T1000 (cell line): ENCODE results near the gene C4B.
"Not testable (repeated sequence)": the region's sequence is repeated elsewhere in the genome, so short reads cannot be mapped to it uniquely, and the experiment has no call there.

Source experiments
- DNase-seq: peaks from one replicate; lab custom pipeline; 2025; ENCODE audit warnings: mixed read lengths; lab: John Stamatoyannopoulos, UW

C4B gene

DNA sequence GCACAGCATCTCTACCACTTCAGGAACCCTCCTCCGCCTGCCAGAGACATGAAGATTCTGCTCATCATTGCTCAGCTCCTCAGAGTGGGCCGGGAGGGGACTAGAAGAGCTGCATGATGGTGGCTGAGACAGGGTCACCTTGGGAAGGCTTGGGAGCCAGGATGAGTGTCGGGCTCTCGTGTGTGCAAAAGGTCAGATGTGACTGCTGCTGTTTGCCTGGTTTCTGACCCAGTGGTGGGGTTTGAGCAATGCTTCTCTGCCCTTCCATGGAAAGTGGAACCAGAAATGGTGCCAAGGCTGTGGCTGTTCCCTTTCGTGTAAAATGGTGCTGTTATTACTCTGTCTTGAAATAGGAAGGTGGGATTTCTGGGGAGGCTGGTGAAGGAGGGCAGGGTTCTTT, 33.6 kb upstream of the C4B start:
- not testable (repeated sequence) for DNase-seq

DNA sequence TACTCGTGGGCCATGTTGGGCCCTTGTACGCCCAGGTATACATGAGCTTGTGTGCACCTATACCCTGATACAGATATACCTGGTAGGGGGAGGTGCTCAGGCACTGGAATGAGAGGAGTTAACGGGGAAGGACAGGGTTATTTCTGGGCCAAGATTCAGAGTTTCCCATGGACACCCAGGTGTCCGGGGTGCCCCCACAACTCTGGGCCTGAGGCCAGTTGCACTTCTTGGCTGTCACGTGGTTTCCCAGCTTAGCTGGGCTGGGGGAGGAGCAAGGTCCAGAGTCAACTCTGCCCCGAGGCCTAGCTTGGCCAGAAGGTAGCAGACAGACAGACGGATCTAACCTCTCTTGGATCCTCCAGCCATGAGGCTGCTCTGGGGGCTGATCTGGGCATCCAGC, 32.9 kb upstream of the C4B start, which contains the start of gene C4A:
TSS of gene C4A (plus strand) at position 314 of the 400 bp plus-strand sequence. CDS start at position 365, 51 bp downstream.
- not testable (repeated sequence) for DNase-seq

DNA sequence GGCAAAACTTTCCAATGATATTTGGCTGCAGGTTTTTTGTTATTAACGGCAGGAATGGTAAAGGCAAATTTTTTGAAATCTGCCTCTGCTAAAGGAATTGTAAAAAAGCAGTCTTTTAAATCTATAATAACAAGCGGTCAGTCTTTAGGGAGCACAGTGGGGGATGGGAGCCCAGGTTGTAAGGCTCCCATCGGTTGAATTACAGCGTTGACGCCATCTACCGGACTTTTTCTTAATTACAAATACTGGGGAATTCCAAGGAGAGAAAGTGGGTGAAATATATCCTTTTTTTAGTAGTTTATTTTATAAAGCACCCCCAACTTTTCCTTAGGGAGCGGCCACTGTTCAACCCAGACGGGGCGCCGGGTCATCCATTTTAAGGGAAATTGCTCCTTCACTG, 25.2 kb upstream of the C4B start:
- DNase-seq = not testable (repeated sequence)

DNA sequence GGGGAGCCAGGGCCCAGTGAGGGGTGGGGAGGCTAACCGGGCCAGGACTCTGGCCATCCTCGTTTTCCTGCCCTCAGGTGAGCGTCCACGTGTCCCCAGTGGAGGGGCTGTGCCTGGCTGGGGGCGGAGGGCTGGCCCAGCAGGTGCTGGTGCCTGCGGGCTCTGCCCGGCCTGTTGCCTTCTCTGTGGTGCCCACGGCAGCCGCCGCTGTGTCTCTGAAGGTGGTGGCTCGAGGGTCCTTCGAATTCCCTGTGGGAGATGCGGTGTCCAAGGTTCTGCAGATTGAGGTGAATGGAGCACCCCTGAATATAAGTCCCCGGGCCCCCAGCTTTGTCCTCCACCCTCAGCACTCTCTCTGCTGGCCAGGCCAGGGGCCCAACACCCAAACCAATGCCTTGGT, 20.2 kb upstream of the C4B start:
- DNase-seq = not testable (repeated sequence)

DNA sequence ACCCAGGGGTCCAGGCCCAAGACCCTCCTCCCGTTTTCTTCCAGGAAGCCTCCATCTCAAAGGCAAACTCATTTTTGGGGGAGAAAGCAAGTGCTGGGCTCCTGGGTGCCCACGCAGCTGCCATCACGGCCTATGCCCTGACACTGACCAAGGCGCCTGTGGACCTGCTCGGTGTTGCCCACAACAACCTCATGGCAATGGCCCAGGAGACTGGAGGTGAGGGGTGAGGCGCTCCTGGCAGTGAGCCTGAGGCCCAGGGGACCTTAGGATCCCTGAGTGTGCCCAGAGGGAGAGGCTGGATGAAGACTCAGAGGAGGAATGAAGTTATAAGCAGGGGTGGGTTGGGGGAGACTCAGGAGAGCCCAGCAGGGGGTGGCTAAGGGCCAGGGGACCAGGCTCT, 18.2 kb upstream of the C4B start:
- DNase-seq = not testable (repeated sequence)

DNA sequence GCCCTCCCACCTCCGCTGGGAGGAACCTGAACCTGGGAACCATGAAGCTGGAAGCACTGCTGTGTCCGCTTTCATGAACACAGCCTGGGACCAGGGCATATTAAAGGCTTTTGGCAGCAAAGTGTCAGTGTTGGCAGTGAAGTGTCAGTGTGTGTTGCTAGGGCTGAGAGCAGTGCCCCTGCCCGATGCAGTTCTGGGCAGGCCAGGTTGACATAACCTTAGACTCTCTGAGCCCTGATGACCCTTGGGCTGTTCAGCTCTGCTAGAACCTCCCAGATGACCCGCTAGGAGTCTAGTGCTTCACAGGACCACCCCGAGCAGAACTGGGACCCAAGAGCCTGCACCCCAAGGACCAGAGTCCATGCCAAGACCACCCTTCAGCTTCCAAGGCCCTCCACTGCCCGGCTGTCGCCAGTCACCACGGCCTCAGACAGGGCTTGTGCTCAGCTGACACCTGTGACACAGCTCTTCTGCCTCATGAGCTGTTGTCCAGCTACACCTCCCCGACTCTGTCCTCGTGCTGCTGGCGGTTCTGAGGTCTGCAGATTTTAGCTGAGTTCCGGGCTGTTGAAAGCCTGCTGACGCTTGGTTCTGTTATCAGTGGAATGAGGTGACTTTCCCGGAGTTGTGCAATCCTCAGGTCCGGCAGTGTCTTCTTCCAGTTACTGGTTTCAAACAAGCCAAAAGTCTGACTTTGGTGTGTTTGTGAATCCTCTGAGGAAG, 11.9 kb upstream of the C4B start:
- not testable (repeated sequence) for DNase-seq

DNA sequence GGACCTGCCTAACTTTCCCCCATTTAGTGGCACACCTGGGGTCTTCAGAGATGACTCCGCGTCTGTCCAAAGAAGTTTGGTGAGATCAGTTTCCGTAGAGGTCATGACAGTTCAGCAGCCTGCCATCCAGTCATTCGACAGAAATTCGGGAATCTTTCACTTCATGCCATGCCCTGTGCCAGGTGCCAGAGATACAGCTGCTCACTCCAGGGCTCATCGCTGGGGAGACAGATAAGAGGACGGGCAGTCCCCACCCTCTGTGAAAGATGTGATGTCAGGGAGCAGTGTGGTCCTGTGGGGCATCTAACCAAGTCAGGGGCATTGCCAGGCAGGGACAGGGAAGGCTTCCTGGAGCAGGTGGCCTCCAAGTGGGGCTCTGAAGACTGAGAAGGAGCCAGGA, 11.3 kb upstream of the C4B start:
- not testable (repeated sequence) for DNase-seq

DNA sequence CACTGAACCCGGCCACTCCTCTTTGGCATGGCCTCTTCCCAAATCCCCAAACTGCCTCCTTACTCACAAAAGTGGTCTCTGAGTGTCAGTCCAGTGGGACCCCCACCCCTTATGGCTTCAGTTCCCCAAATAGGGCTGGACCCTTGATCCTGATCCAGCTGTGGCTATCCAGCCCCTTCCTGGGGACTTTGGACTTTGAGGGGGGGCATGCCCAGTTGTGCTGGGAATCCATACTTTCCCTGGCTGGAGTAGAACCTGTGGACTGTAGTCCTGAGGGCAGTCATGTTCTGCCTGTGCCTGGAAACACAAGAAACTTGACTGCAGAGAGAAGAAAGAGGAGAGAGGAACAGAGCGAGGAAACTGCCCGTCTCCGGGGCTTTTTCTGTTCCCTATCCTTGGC, 10.2 kb upstream of the C4B start:
- not testable (repeated sequence) for DNase-seq

DNA sequence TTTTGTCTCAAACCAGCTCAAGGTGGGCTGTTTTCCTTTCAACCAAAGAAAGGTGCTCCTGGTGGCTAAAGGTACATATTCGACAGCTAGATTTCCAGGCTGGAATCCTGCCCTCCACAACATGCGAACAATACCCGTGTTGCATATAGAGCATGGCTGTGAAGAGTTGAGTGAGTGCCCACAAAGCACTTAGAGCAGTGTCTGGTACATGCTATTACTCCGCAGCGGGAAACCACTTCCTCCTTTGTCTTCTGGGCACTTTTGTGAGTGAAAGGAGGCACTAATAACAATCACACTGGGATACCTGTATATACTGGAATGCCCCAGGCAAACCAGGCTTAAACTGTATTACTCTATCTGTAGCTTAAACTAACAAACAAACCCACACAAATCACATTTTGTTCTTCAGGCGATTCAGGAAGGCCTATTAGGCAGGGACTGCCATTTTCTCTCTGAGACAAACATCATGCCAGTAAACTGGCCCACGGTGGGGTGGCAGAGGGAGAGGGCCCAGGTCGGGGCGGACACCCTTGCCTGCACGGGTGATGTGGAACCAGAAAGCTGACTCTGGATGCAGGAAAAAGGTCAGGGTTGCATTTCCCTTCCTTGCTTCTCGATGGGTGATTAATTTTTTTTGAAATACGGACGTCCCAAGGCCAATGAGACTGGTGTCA, 9.6 kb upstream of the C4B start:
- not testable (repeated sequence) for DNase-seq

DNA sequence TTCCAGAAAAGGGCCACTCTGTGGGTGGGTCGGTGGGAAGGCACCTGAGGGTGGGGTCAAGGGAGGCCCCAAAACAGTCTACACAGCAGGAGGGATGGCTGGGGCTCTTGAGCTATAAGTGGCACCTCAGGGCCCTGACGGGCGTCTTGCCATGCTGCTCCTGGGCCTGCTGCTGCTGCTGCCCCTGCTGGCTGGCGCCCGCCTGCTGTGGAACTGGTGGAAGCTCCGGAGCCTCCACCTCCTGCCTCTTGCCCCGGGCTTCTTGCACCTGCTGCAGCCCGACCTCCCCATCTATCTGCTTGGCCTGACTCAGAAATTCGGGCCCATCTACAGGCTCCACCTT, 9.1 kb upstream of the C4B start:
- not testable (repeated sequence) for DNase-seq

DNA sequence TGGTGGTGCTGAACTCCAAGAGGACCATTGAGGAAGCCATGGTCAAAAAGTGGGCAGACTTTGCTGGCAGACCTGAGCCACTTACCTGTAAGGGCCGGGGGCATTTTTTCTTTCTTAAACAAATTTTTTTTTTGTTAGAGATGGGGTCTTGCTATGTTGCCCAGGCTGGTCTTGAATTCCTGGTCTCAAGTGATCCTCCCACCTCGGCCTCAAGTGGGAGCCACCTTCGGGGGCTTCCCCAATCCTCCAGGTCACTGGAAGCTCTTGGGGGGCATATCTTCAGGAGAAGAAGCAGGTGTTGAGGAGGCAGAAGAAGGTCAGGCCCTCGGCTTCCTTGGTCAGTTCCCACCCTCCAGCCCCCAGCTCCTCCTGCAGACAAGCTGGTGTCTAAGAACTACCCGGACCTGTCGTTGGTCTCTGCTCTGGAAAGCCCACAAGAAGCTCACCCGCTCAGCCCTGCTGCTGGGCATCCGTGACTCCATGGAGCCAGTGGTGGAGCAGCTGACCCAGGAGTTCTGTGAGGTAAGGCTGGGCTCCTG, 8.5 kb upstream of the C4B start:
- DNase-seq = not testable (repeated sequence)

DNA sequence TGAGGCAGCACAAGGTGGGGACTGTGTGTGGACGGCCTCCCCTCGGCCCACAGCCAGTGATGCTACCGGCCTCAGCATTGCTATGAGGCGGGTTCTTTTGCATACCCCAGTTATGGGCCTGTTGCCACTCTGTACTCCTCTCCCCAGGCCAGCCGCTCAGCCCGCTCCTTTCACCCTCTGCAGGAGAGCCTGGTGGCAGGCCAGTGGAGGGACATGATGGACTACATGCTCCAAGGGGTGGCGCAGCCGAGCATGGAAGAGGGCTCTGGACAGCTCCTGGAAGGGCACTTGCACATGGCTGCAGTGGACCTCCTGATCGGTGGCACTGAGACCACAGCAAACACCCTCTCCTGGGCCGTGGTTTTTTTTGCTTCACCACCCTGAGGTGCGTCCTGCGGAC, 7.5 kb upstream of the C4B start:
- not testable (repeated sequence) for DNase-seq

DNA sequence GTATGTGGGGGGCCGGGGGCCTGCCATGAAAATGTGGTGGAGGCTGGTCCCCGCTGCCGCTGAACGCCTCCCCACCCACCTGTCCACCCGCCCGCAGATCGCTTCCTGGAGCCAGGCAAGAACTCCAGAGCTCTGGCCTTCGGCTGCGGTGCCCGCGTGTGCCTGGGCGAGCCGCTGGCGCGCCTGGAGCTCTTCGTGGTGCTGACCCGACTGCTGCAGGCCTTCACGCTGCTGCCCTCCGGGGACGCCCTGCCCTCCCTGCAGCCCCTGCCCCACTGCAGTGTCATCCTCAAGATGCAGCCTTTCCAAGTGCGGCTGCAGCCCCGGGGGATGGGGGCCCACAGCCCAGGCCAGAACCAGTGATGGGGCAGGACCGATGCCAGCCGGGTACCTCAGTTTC, 6.6 kb upstream of the C4B start:
- not testable (repeated sequence) for DNase-seq

DNA sequence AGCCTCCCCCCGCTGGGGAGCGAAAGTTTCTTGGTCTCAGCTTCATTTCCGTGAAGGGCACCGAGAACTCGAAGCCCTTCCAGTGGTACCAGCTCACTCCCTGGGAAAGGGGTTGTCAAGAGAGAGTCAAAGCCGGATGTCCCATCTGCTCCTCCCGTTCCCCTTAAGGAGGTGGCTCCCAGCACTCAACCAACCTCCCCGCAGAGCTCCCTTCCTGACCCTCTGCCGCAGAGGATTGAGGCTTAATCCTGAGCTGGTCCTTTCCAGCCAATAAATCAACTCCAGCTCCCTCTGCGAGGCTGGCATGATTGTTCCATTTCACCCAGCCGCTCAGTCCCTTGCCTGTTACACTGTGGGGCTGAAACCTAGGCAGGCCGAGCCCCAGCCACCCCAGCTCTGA, 6.0 kb upstream of the C4B start:
- DNase-seq = not testable (repeated sequence)

DNA sequence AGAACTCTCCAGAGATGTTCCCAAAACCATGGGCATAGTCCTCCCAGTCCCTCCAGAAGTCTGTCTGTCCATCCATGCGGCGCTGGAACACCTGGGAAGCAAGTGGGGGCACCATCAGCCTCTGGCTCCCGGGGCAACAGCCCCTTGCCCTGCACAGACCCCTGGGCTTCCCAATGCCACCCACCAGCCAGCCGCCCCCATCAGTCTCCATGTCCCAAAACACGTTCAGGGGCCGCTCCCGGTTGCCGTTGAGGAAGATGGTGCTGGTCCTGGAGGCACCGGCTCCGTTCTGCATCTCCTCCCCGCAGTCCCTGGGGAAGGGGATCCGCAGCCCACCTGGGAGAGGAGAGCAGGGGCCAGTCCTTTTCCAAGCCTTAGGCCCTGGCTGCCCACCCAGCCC, 5.1 kb upstream of the C4B start:
- DNase-seq = not testable (repeated sequence)

DNA sequence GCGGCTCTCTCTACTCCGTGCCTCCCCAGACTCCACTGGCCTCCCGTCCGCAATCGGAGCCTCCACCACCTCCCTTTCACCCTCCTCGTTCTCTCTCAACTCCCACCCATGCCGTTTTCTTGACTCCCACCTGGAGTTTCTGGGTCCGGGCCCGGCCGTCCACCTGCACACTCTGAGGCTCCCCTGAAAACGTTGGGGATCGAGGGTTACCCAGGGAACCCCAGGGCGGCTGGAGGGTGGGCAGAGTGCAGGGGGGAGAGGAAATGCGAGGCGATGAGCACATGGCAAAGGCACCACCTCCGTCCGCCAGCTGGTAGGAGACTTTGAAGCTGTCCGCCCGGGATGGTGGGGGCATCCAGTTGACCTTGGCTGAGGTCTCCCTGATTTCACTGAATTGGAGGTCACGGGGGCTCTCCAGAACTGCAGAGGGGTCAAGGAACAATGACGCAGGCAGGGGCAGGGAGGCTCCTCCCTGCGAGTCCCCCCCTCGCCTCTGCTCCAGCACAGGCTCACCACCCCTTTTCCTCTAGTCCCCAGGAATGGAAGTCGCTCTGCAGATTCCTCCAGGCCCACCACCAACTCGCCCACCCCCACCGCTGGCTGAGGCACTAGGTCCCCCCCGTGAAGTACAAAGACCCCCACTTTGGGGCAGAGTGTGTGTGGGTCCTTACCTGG, 3.6 kb upstream of the C4B start:
- DNase-seq = not testable (repeated sequence)

DNA sequence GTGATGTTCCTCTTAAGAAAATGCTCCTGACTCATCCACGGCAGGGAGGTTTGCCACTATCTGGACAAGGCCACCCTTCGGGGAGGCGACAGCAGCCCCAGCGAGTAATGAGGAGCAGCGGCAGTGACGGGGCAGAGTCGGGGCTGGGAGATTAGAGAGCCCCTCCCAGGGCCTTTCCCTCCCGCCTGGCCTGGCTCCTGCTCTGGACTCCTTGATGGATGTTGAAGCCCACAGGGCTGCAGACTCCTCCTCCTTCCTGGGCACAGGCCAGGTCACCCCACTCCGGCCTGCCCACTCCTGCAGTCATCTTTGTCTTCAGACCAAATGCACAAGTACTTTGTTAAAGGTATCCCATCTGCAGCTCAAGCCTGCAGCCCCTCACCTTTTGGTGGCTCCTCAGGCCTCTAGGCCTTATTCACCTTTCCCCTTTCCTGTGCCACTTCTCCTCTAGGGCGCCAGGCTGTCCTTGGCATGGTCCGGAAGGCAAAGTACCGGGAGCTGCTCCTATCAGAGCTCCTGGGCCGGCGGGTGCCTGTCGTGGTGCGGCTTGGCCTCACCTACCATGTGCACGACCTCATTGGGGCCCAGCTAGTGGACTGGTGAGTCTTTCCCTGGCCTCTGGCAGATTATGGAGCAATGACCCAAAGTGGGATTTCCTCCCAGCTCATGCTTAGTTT, 1.5 kb upstream of the C4B start:
- DNase-seq = not testable (repeated sequence)

DNA sequence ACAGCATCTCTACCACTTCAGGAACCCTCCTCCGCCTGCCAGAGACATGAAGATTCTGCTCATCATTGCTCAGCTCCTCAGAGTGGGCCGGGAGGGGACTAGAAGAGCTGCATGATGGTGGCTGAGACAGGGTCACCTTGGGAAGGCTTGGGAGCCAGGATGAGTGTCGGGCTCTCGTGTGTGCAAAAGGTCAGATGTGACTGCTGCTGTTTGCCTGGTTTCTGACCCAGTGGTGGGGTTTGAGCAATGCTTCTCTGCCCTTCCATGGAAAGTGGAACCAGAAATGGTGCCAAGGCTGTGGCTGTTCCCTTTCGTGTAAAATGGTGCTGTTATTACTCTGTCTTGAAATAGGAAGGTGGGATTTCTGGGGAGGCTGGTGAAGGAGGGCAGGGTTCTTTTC, 857 bp upstream of the C4B start:
- not testable (repeated sequence) for DNase-seq

DNA sequence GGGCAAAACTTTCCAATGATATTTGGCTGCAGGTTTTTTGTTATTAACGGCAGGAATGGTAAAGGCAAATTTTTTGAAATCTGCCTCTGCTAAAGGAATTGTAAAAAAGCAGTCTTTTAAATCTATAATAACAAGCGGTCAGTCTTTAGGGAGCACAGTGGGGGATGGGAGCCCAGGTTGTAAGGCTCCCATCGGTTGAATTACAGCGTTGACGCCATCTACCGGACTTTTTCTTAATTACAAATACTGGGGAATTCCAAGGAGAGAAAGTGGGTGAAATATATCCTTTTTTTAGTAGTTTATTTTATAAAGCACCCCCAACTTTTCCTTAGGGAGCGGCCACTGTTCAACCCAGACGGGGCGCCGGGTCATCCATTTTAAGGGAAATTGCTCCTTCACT, 7.5 kb downstream of the C4B start:
- DNase-seq = not testable (repeated sequence)

DNA sequence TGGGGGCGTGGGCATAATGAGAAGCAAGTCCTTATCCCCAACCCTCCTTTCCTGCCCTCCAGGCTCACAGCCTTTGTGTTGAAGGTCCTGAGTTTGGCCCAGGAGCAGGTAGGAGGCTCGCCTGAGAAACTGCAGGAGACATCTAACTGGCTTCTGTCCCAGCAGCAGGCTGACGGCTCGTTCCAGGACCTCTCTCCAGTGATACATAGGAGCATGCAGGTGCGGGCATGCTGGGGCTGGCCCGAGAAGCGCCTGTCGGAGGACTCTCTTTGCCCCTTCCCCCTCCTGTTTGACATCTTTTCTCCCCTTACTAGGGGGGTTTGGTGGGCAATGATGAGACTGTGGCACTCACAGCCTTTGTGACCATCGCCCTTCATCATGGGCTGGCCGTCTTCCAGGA, 14.0 kb downstream of the C4B start:
- DNase-seq = not testable (repeated sequence)

DNA sequence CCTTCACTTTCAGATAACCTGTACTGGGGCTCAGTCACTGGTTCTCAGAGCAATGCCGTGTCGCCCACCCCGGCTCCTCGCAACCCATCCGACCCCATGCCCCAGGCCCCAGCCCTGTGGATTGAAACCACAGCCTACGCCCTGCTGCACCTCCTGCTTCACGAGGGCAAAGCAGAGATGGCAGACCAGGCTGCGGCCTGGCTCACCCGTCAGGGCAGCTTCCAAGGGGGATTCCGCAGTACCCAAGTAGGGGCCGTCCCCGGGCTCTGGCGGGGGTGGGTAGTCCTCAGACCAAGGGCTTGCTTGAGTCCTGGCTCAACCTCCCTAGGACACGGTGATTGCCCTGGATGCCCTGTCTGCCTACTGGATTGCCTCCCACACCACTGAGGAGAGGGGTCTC, 15.0 kb downstream of the C4B start:
- DNase-seq = not testable (repeated sequence)
